ENCODE data around the gene SLC22A5. TPM values are rescaled to one million over a fixed set of nuclear protein-coding genes. Genes with fewer than 3 reads are reported as not detected.

Gene SLC22A5
- total RNA-seq, 1 donor: 6.5 TPM

DNA sequence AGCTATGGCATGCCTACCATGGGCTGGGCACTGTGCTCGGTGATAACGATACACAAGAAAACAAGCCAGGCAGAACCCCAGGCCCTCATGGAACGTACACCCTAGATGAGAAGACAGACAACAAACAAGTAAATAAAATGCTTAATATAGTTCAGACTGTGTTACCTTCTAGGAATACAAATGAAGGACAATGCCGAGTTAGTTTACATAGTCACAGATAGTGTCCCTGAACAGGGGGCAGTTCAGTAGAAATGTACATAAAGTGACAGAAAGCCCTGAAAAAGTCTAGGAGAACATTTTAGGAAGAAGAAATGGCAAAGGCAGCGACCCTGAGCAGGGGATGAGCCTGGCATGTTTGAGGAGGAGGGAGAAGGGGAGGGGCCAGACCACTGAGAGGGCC, 21.7 kb downstream of the SLC22A5 start:
- DNase-seq (ENCODE audit: low read depth): no peak
- TF ChIP-seq, protein P1, sequence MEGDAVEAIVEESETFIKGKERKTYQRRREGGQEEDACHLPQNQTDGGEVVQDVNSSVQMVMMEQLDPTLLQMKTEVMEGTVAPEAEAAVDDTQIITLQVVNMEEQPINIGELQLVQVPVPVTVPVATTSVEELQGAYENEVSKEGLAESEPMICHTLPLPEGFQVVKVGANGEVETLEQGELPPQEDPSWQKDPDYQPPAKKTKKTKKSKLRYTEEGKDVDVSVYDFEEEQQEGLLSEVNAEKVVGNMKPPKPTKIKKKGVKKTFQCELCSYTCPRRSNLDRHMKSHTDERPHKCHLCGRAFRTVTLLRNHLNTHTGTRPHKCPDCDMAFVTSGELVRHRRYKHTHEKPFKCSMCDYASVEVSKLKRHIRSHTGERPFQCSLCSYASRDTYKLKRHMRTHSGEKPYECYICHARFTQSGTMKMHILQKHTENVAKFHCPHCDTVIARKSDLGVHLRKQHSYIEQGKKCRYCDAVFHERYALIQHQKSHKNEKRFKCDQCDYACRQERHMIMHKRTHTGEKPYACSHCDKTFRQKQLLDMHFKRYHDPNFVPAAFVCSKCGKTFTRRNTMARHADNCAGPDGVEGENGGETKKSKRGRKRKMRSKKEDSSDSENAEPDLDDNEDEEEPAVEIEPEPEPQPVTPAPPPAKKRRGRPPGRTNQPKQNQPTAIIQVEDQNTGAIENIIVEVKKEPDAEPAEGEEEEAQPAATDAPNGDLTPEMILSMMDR (IDR thresholded peaks at IDR 0.05; ENCODE audit: insufficient read depth, low read length): no peak
- H3K4me3 ChIP-seq (ENCODE audit: low read depth, low read length): no peak overlapping the region

DNA sequence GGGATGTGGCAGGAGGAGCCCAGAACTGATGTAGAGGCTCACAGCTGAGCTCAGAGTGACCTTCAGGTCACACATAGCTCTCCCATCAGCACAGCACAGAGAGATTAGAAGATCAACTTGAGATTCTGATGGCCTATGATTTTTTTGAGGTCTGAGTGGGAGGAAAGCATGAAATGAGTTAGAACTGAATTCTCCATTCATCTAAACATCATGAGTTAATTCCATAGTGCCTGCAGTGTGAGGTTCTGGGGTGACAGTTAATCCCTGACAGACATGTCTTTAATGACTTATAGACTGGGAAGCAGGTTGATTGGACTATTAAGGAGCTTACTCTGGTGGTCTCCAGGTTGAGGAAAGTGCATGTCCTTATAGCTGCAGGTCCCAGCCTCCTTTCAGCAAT, 22.4 kb downstream of the SLC22A5 start:
- DNase-seq (ENCODE audit: low read depth): no peak
- TF ChIP-seq, protein P1 (IDR thresholded peaks at IDR 0.05; ENCODE audit: insufficient read depth, low read length): no peak
- H3K4me3 ChIP-seq (ENCODE audit: low read depth, low read length): no peak overlapping the region

DNA sequence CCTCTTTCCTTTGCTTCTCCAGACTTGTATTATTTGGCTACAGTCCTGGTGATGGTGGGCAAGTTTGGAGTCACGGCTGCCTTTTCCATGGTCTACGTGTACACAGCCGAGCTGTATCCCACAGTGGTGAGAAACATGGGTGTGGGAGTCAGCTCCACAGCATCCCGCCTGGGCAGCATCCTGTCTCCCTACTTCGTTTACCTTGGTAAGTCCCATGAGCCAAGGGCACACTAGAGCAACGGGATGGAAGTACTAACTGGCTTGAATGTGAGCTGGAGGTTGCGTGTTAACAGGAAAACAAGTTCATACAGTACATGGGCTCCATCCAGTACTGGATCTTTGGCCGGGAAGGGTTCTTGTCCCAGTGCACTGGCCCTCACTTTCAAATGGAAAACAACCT, 22.9 kb downstream of the SLC22A5 start:
- no peak for DNase-seq (ENCODE audit: low read depth)
- TF ChIP-seq, protein P1 (IDR thresholded peaks at IDR 0.05; ENCODE audit: insufficient read depth, low read length): no peak
- no peak overlapping the region for H3K4me3 ChIP-seq (ENCODE audit: low read depth, low read length)

DNA sequence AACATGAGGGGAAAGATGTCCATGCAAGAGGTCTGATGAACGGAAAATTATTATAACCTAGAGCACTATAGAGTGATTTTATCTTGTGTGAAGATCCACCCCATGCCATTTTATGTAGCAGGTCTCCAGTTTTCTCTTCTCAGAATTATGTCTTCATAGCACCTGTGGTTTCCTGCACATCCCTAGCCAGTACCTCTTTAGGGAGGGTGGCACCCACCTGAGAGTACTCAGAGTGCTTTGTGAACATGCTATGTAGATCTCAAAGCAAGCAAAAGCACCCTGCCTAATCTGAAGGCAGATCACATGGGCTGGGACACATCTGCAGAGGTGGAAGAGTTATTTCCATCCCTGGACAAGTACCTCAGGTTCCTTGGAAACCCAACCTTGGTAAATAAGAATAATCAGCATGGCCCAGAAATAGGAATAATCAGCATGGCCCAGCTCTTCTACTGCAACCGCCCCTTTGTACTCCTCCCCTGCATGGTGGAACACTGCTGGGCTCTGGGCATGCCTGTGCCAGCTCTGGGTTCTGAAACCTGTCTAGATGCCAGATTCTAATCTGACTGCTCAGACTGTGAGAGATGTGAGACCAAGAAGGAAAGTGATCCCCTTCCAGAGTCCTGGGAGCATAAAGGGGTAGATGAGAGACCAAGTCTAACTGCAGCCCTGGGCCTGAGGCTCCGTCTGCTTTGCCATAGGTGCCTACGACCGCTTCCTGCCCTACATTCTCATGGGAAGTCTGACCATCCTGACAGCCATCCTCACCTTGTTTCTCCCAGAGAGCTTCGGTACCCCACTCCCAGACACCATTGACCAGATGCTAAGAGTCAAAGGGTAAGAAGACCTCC, 23.7 kb downstream of the SLC22A5 start:
- no peak overlapping the region for H3K4me3 ChIP-seq (ENCODE audit: low read depth, low read length)
- TF ChIP-seq, protein P1 (IDR thresholded peaks at IDR 0.05; ENCODE audit: insufficient read depth, low read length): no peak
- DNase-seq (ENCODE audit: low read depth): no peak

DNA sequence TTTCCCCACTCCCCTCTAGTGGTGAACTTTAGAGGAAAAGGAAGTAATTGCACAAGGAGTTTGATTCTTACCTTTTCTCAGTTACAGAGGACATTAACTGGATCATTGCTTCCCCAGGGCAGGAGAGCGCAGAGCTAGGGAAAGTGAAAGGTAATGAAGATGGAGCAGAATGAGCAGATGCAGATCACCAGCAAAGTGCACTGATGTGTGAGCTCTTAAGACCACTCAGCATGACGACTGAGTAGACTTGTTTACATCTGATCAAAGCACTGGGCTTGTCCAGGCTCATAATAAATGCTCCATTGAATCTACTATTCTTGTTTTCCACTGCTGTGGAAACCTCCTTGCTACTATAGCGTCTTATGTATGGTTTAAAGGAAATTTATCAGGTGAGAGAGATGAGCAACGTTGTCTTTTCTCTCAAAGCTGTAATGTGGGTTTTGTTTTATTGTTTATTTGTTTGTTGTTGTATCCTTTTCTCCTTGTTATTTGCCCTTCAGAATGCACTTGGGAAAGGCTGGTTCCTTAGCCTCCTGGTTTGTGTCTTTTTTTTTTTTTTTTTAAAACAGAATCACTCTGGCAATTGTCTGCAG, 25.3 kb downstream of the SLC22A5 start:
- DNase-seq (ENCODE audit: low read depth): no peak
- H3K4me3 ChIP-seq (ENCODE audit: low read depth, low read length): no peak overlapping the region
- TF ChIP-seq, protein P1 (IDR thresholded peaks at IDR 0.05; ENCODE audit: insufficient read depth, low read length): no peak

DNA sequence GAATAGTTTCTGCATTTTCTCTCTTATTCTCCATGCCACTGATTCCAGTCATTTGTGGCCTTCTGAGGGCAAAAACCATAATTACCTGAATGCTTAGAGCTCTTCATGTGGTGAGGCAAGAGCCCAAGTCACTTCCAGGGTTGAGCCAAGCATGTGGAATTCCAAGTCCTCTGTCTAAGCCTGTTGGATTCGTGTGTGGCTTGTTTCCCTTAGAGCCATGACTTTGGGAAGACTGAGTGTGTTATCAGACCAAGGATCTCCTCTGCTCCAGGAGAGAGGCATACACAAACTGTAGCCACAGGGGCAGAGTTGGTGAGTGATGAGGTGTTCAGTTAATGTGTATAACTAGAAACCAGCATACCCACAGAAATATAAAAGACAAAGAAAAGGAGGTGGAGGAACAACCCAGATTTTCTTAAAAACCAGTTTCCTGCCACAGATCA, 27.1 kb downstream of the SLC22A5 start:
- H3K4me3 ChIP-seq (ENCODE audit: low read depth, low read length): no peak overlapping the region
- DNase-seq (ENCODE audit: low read depth): no peak
- TF ChIP-seq, protein P1 (IDR thresholded peaks at IDR 0.05; ENCODE audit: insufficient read depth, low read length): no peak

Measured in fibroblast of the aortic adventitia (primary cell).